LNCaP clone FGC (cell line): ENCODE measurements around the gene PDE4D.

ENCODE experiments used
- DNase-seq: peaks from one replicate; pipeline ENCODE4 v3.0.0-alpha.2; 2011; ENCODE audit warnings: low read depth
- H3K4me3 ChIP-seq: 2 replicates; pipeline ENCODE4 v1.5.1; 2011; ENCODE audit warnings: mild to moderate bottlenecking, low read depth, low read length, control low read depth
- TF ChIP-seq, protein P1 (sequence below): IDR thresholded peaks from 2 replicates; pipeline ENCODE4 v1.5.1; 2012; ENCODE audit warnings: mild to moderate bottlenecking; ENCODE audit not compliant: control insufficient read depth, insufficient read depth; ENCODE audit errors: extremely low read depth

PDE4D gene

GRCh38 chr5:59109383-59109782, 784.1 kb downstream of the PDE4D start:
- H3K4me3 ChIP-seq: no peak overlapping the region
- TF ChIP-seq, protein P1, sequence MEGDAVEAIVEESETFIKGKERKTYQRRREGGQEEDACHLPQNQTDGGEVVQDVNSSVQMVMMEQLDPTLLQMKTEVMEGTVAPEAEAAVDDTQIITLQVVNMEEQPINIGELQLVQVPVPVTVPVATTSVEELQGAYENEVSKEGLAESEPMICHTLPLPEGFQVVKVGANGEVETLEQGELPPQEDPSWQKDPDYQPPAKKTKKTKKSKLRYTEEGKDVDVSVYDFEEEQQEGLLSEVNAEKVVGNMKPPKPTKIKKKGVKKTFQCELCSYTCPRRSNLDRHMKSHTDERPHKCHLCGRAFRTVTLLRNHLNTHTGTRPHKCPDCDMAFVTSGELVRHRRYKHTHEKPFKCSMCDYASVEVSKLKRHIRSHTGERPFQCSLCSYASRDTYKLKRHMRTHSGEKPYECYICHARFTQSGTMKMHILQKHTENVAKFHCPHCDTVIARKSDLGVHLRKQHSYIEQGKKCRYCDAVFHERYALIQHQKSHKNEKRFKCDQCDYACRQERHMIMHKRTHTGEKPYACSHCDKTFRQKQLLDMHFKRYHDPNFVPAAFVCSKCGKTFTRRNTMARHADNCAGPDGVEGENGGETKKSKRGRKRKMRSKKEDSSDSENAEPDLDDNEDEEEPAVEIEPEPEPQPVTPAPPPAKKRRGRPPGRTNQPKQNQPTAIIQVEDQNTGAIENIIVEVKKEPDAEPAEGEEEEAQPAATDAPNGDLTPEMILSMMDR: no peak
- DNase-seq: no peak

- no peak overlapping the region for H3K4me3 ChIP-seq
- TF ChIP-seq, protein P1: no peak
- DNase-seq: peak; percentile 44
Measured at GRCh38 chr5:59107692-59108091, 785.8 kb downstream of the PDE4D start.

- TF ChIP-seq, protein P1: no peak
- H3K4me3 ChIP-seq: no peak overlapping the region
- DNase-seq: peak; percentile 68
Measured at GRCh38 chr5:59104400-59105127, 789.0 kb downstream of the PDE4D start.

GRCh38 chr5:59103303-59103702, 790.2 kb downstream of the PDE4D start:
- TF ChIP-seq, protein P1: no peak
- DNase-seq: no peak

DNA sequence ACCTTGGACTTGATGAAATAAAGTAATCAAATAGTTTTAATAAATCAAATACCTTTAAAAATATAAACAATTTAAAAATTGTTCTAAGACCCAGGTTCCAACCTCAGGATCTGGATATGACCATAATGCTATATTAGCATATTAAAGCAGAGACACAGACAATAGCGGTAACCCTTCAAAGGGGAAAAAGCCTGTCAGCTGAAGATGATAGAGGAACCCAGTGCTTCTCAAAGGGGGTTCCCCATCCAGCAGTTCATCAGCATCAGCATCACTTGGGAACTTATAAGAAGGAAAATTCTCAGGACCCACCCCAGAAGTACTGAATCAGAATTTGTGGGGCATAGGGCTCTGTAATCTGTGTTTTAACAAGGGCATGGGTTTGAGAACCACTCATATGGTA, 791.1 kb downstream of the PDE4D start:
- TF ChIP-seq, protein P1: no peak
- H3K4me3 ChIP-seq: no peak overlapping the region
- no peak for DNase-seq

More at GRCh38 chr5:59103303-59103702, 790.2 kb downstream of the PDE4D start:
- H3K4me3 ChIP-seq: no peak overlapping the region

- H3K4me3 ChIP-seq: no peak overlapping the region
- TF ChIP-seq, protein P1: no peak
- DNase-seq: no peak
Measured at GRCh38 chr5:59100875-59101274, 792.7 kb downstream of the PDE4D start.

- no peak for DNase-seq
- no peak overlapping the region for H3K4me3 ChIP-seq
- TF ChIP-seq, protein P1: no peak
Measured at GRCh38 chr5:59099995-59100345, 793.6 kb downstream of the PDE4D start.
